ES-I3 (cell line): Measurements from ENCODE around the gene KCNAB3.
A peak's percentile ranks its signal among the peaks of the same experiment; 100 is the strongest.

Experiments used
- H3K36me3 ChIP-seq: 2 replicates; pipeline ENCODE4 v1.6.1; 2013; ENCODE audit warnings: mild to moderate bottlenecking, low read length, control low read depth, moderate library complexity; ENCODE audit not compliant: insufficient read depth
- H3K4me1 ChIP-seq: 2 replicates; pipeline ENCODE4 v1.6.1; 2013; ENCODE audit warnings: mild to moderate bottlenecking, control low read depth, low read length; ENCODE audit not compliant: insufficient read depth
- H3K9ac ChIP-seq: 2 replicates; pipeline ENCODE4 v1.6.1; 2013; ENCODE audit warnings: low read depth, mild to moderate bottlenecking, low read length, moderate library complexity
- H3K9me3 ChIP-seq: 2 replicates; pipeline ENCODE4 v1.6.1; 2013; ENCODE audit warnings: mild to moderate bottlenecking, low read length, moderate library complexity; ENCODE audit not compliant: control insufficient read depth, insufficient read depth

The KCNAB3 gene

GRCh38 chr17:7883781-7884386 lies 45.8 kb downstream of the KCNAB3 start:
- H3K9ac ChIP-seq: peak overlapping the region; percentile 29; the same call in 1 of the 2 replicates
- no peaks in the 10 kb centered on the region for H3K9me3 ChIP-seq
- peaks cover 20% of the 10 kb centered on the region for H3K4me1 ChIP-seq
- H3K36me3 ChIP-seq: no peaks in the 10 kb centered on the region

GRCh38 chr17:7882629-7883028 lies 47.0 kb downstream of the KCNAB3 start:
- no peaks in the 10 kb centered on the region for H3K36me3 ChIP-seq
- no peak overlapping the region for H3K9ac ChIP-seq
- 0 out of 2 replicates have a peak, but pooled peaks cover 11% of the 10 kb centered on the region for H3K4me1 ChIP-seq
- no peaks in the 10 kb centered on the region for H3K9me3 ChIP-seq

DNA sequence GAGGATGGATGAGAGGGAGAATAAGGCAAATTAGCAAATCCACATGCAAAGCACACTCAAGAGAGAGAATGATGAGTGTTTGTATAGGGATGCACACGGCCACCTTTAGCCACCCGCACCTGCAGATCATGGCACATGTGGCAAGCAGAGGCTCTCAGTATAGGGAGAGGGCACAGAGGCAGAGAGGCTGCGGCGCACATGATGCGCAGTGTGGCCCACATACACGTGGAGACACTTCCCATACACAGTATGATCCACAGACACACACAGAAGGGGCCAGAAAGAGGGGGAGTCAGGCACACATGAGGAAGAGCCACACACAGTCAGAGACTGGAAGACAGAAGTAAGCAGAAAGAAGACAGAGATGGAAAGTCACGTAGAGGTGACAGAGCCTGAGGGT lies 47.6 kb downstream of the KCNAB3 start:
- no peaks in the 10 kb centered on the region for H3K36me3 ChIP-seq

GRCh38 chr17:7881276-7882054 lies 48.2 kb downstream of the KCNAB3 start:
- Histone ChIP-seq H3K9ac (no peak overlapping the region), H3K36me3 (no peaks in the 10 kb centered on the region), H3K9me3 (no peaks in the 10 kb centered on the region), H3K4me1 (0 out of 2 replicates have a peak, but pooled peaks cover 11% of the 10 kb centered on the region)

More for the DNA sequence above, 47.6 kb downstream of the KCNAB3 start:
- no peaks in the 10 kb centered on the region for H3K9me3 ChIP-seq
- H3K9ac ChIP-seq: no peak overlapping the region
- H3K4me1 ChIP-seq: 0 out of 2 replicates have a peak, but pooled peaks cover 11% of the 10 kb centered on the region

DNA sequence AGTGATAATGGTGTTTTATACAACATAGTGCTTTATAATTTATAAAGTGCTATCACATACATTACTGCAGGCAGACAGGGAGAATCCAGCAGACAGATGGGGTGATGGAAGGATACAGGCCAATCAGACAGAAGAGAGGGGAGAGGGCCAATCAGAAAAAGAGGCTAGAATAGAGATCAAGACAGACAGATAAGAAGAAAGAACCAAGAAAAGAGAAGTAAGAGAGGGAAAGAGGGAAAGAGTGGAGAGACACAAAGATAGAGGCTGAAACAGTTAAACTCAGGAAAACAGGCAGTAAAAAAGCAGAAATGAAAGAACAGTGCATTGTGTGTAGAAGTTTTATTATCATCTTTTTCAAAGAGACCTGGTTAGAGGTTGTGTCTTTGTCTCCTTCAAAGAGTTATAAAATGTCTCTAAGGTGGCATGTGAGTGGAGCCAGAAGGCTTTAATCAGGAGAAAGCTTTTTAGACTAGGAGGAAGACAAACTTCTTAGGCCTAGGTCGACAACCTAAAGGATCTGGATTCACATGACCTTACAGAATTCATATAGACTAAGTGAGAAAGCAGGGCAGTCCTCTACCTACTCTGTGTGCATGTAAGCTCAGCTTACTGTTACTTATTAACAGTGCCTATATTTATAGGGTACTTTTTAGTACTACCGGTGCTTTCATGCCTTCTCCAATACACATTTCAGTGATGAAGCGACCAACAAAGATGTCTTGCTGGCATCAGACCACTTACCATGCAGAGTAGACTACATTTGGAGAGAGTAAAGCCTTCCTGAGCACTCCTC lies 49.4 kb downstream of the KCNAB3 start:
- no peaks in the 10 kb centered on the region for H3K36me3 ChIP-seq
- no peaks in the 10 kb centered on the region for H3K9me3 ChIP-seq
- H3K9ac ChIP-seq: no peak overlapping the region
- H3K4me1 ChIP-seq: 0 out of 2 replicates have a peak, but pooled peaks cover 11% of the 10 kb centered on the region

GRCh38 chr17:7878234-7878633 lies 51.4 kb downstream of the KCNAB3 start:
- Histone ChIP-seq H3K36me3 (no peaks in the 10 kb centered on the region), H3K4me1 (0 out of 2 replicates have a peak, but pooled peaks cover 2% of the 10 kb centered on the region), H3K9ac (no peak overlapping the region), H3K9me3 (no peaks in the 10 kb centered on the region)

GRCh38 chr17:7875804-7876370 lies 53.8 kb downstream of the KCNAB3 start:
- 0 out of 2 replicates have a peak, but pooled peaks cover 3% of the 10 kb centered on the region for H3K4me1 ChIP-seq
- H3K9me3 ChIP-seq: no peaks in the 10 kb centered on the region
- no peak overlapping the region for H3K9ac ChIP-seq
- H3K36me3 ChIP-seq: no peaks in the 10 kb centered on the region

- Histone ChIP-seq H3K9ac (no peak overlapping the region), H3K9me3 (no peaks in the 10 kb centered on the region), H3K4me1 (0 out of 2 replicates have a peak, but pooled peaks cover 3% of the 10 kb centered on the region), H3K36me3 (no peaks in the 10 kb centered on the region)
Observed at GRCh38 chr17:7873051-7873450, 56.6 kb downstream of the KCNAB3 start.
